ENCODE data around the gene GPATCH4.
A peak's percentile ranks its signal among the peaks of the same experiment; 100 is the strongest.
"Not testable (repeated sequence)": the region's sequence is repeated elsewhere in the genome, so short reads cannot be mapped to it uniquely, and the experiment has no call there.

Gene GPATCH4

GRCh38 chr1:156616463-156616862, 15.2 kb upstream of the GPATCH4 start:
- H3K9me3 Mint-ChIP-seq: no peaks in the 10 kb centered on the region
- H3K4me3 Mint-ChIP-seq: peak overlapping the region in 1 of 3 experiments; percentile 17
- H3K27me3 Mint-ChIP-seq (ENCODE audit: low read depth): peaks cover 50% of the 10 kb centered on the region
- H3K27ac Mint-ChIP-seq: peak overlapping the region; percentile 48 to 76 (median 66)
- peak in 2 of 3 experiments; percentile 8 to 20 for TF ChIP-seq CTCF (IDR thresholded peaks at IDR 0.05; ENCODE audit: unreplicated experiment in 3 of 3)
- H3K36me3 Mint-ChIP-seq (ENCODE audit: low read depth): no peaks in the 10 kb centered on the region
- peaks cover 18% of the 10 kb centered on the region for H3K4me1 Mint-ChIP-seq

- peak overlapping the region; percentile 48 to 76 (median 66) for H3K27ac Mint-ChIP-seq
- no peaks in the 10 kb centered on the region for H3K36me3 Mint-ChIP-seq (ENCODE audit: low read depth)
- TF ChIP-seq CTCF (IDR thresholded peaks at IDR 0.05; ENCODE audit: unreplicated experiment in 3 of 3): no peak
- H3K4me3 Mint-ChIP-seq: peak overlapping the region in 1 of 3 experiments; percentile 17
- H3K9me3 Mint-ChIP-seq: no peaks in the 10 kb centered on the region
- peaks cover 46% of the 10 kb centered on the region for H3K27me3 Mint-ChIP-seq (ENCODE audit: low read depth)
- H3K4me1 Mint-ChIP-seq: peaks cover 18% of the 10 kb centered on the region
Measured at GRCh38 chr1:156615946-156616345, 14.7 kb upstream of the GPATCH4 start.

GRCh38 chr1:156612666-156613065, 11.4 kb upstream of the GPATCH4 start:
- Mint-ChIP-seq H3K27ac (no peak overlapping the region), H3K4me1 (peaks cover 18% of the 10 kb centered on the region), H3K4me3 (no peak overlapping the region), H3K27me3 (ENCODE audit: low read depth) (peaks cover 23% of the 10 kb centered on the region), H3K9me3 (no peaks in the 10 kb centered on the region), H3K36me3 (ENCODE audit: low read depth) (no peaks in the 10 kb centered on the region)
- no peak for TF ChIP-seq CTCF (IDR thresholded peaks at IDR 0.05; ENCODE audit: unreplicated experiment in 3 of 3)

- H3K27me3 Mint-ChIP-seq (ENCODE audit: low read depth): peaks cover 16% of the 10 kb centered on the region
- not testable (repeated sequence) for H3K4me1 Mint-ChIP-seq; H3K9me3 Mint-ChIP-seq; H3K27ac Mint-ChIP-seq; H3K36me3 Mint-ChIP-seq (ENCODE audit: low read depth); H3K4me3 Mint-ChIP-seq
Measured at GRCh38 chr1:156610072-156610471, 8.8 kb upstream of the GPATCH4 start.

GRCh38 chr1:156608981-156609380, 7.7 kb upstream of the GPATCH4 start:
- peak overlapping the region in 1 of 3 experiments; percentile 1 for H3K27ac Mint-ChIP-seq
- no peaks in the 10 kb centered on the region for H3K9me3 Mint-ChIP-seq
- peaks cover 16% of the 10 kb centered on the region for H3K27me3 Mint-ChIP-seq (ENCODE audit: low read depth)
- H3K36me3 Mint-ChIP-seq (ENCODE audit: low read depth): no peaks in the 10 kb centered on the region
- TF ChIP-seq CTCF (IDR thresholded peaks at IDR 0.05; ENCODE audit: unreplicated experiment in 3 of 3): peak; percentile 58 to 74 (median 60)
- no peak overlapping the region for H3K4me3 Mint-ChIP-seq
- H3K4me1 Mint-ChIP-seq: no peaks in the 10 kb centered on the region

- Mint-ChIP-seq H3K27me3 (ENCODE audit: low read depth) (peaks cover 16% of the 10 kb centered on the region), H3K4me3 (no peak overlapping the region), H3K4me1 (no peaks in the 10 kb centered on the region), H3K36me3 (ENCODE audit: low read depth) (no peaks in the 10 kb centered on the region), H3K9me3 (no peaks in the 10 kb centered on the region), H3K27ac (no peak overlapping the region)
- peak; percentile 77 to 80 (median 79) for TF ChIP-seq CTCF (IDR thresholded peaks at IDR 0.05; ENCODE audit: unreplicated experiment in 3 of 3)
Measured at GRCh38 chr1:156608036-156608674, 6.9 kb upstream of the GPATCH4 start.

- H3K36me3 Mint-ChIP-seq (ENCODE audit: low read depth); H3K27ac Mint-ChIP-seq; H3K9me3 Mint-ChIP-seq; H3K27me3 Mint-ChIP-seq (ENCODE audit: low read depth); H3K4me1 Mint-ChIP-seq; H3K4me3 Mint-ChIP-seq: not testable (repeated sequence)
Measured at GRCh38 chr1:156607344-156607743, 6.1 kb upstream of the GPATCH4 start.

All from nephron (organoid).